ENCODE results near the gene SPTB.

DNA sequence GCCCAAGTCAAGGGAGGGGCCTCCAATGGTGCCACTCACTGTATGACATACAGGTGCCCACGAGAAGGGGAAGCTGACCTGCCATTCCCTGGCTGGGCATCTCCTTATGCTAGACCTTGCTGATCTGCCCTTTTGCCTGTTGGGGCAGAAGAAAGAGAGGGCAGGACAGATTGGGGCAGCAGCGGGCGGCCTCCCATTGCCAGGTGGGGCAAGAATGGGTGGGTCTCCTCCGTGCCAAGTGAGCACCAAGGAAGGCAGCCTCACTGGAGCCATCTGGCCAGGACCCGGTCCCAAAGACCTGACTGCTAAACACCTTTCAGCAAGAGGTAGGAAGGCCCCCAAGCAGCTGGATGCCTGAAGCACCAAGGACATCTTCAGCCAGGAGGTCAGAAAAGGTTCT lies 125.0 kb downstream of the SPTB start:
- TF ChIP-seq, protein P1, sequence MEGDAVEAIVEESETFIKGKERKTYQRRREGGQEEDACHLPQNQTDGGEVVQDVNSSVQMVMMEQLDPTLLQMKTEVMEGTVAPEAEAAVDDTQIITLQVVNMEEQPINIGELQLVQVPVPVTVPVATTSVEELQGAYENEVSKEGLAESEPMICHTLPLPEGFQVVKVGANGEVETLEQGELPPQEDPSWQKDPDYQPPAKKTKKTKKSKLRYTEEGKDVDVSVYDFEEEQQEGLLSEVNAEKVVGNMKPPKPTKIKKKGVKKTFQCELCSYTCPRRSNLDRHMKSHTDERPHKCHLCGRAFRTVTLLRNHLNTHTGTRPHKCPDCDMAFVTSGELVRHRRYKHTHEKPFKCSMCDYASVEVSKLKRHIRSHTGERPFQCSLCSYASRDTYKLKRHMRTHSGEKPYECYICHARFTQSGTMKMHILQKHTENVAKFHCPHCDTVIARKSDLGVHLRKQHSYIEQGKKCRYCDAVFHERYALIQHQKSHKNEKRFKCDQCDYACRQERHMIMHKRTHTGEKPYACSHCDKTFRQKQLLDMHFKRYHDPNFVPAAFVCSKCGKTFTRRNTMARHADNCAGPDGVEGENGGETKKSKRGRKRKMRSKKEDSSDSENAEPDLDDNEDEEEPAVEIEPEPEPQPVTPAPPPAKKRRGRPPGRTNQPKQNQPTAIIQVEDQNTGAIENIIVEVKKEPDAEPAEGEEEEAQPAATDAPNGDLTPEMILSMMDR (IDR thresholded peaks at IDR 0.05), result no peak
- no peak for TF ChIP-seq POLR2A (IDR thresholded peaks at IDR 0.05)

Data from esophagus squamous epithelium (tissue), 4 donors.